HepG2 (cell line): ENCODE results near the gene SDR42E2. TPM values are rescaled to one million over a fixed set of nuclear protein-coding genes. Genes with fewer than 3 reads are reported as not detected.

Experiments
- ATF7 ChIP-seq, 2 experiments: fragments of 450-650 bp in 1 of 2; sonication (generic) in 1 of 2; formaldehyde crosslinking in 1 of 2; IDR thresholded peaks; 2 replicates each; pipeline versions ENCODE4 v1.4.0 to v1.6.1; 2016 to 2020; ENCODE audit warnings: antibody characterized with exemption in 1 of 2, mild to moderate bottlenecking in 1 of 2, missing genetic modification reagents in 1 of 2
- FOXA3 ChIP-seq: IDR thresholded peaks from 2 replicates; pipeline ENCODE4 v1.6.1; 2016; ENCODE audit warnings: missing genetic modification reagents, missing compliant biosample characterization
- PCBP2 ChIP-seq: fragments of 200-400 bp; formaldehyde crosslinking; optimal IDR thresholded peaks from 2 replicates; pipeline ENCODE3; 2018; ENCODE audit warnings: low read length, low read depth; ENCODE audit not compliant: poor library complexity, severe bottlenecking
- POLR2AphosphoS2 ChIP-seq: IDR thresholded peaks from 2 replicates; pipeline ENCODE4 v1.6.1; 2011; ENCODE audit warnings: low read depth, low read length, improper control_type of control experiment
- RAD51 ChIP-seq: fragments of 450-650 bp; IDR thresholded peaks from 2 replicates; pipeline ENCODE4 v1.6.1; 2016; ENCODE audit warnings: borderline replicate concordance
- RFX3 ChIP-seq: IDR thresholded peaks from 2 replicates; pipeline ENCODE4 v1.6.1; 2016; ENCODE audit warnings: missing biosample characterization, missing genetic modification reagents
- SOX6 ChIP-seq, 2 experiments: fragments of 450-650 bp in 1 of 2; sonication (generic) in 1 of 2; formaldehyde crosslinking in 1 of 2; IDR thresholded peaks; 2 replicates each; pipeline versions ENCODE4 v1.4.0 to v1.6.1; 2017 to 2020; ENCODE audit warnings: antibody characterized with exemption in 1 of 2, mild to moderate bottlenecking in 1 of 2, missing genetic modification reagents in 1 of 2
- STAG1 ChIP-seq: sonication (generic); formaldehyde crosslinking; IDR thresholded peaks from 2 replicates; pipeline ENCODE4 v1.4.0; 2020; ENCODE audit warnings: missing genetic modification reagents
- TFDP2 ChIP-seq: sonication (generic); formaldehyde crosslinking; IDR thresholded peaks from 2 replicates; pipeline ENCODE4 v1.4.0; 2020; ENCODE audit warnings: missing genetic modification reagents
- ZIK1 ChIP-seq: sonication (generic); formaldehyde crosslinking; IDR thresholded peaks from 2 replicates; pipeline ENCODE4 v1.5.0; 2020; ENCODE audit warnings: mild to moderate bottlenecking, low read depth, missing genetic modification reagents, borderline replicate concordance
- ZNF512 ChIP-seq: sonication (generic); formaldehyde crosslinking; IDR thresholded peaks from 2 replicates; pipeline ENCODE4 v1.4.0; 2020; ENCODE audit warnings: mild to moderate bottlenecking, missing genetic modification reagents
- ZNF513 ChIP-seq: sonication (generic); formaldehyde crosslinking; conservative IDR thresholded peaks from 2 replicates; pipeline ENCODE4 v1.5.0; 2020; ENCODE audit warnings: missing genetic modification reagents
- ZNF644 ChIP-seq: IDR thresholded peaks from 2 replicates; pipeline ENCODE4 v1.6.1; 2016; ENCODE audit warnings: low read depth
- polyA plus RNA-seq, 8 experiments: library from polyadenylated mRNA; depleted of rRNA in 3 of 8; stranded (reverse) in 7 of 8; unstranded in 1 of 8; fragments of >200 nt; fragmentation: Illumina TruSeq in 4 of 8; extraction: Trizol in 4 of 8; gene quantifications; 2 replicates each; pipeline versions ENCODE4 v1.2.1 to v1.2.3, GENCODE V29; 2011 to 2016; ENCODE audit warnings: low read depth in 4 of 8, missing spikeins in 1 of 8, mixed read lengths in 1 of 8; ENCODE audit not compliant: insufficient read depth in 1 of 8
- total RNA-seq, 5 experiments: library from RNA; depleted of rRNA; stranded (reverse); fragments of >200 nt; fragmentation: Illumina TruSeq; extraction: Trizol; gene quantifications; 2 replicates each; pipeline ENCODE4 v1.2.3, GENCODE V29; 2016; ENCODE audit warnings: low read depth in 1 of 5
- TF ChIP-seq, protein P1 (sequence below), 2 experiments: fragments of 450-650 bp in 1 of 2; sonication (generic) in 1 of 2; formaldehyde crosslinking in 1 of 2; IDR thresholded peaks; 2 replicates each; pipeline versions ENCODE4 v1.6.1 to v1.8.0; 2016 to 2022; ENCODE audit warnings: antibody characterized with exemption in 1 of 2, mild to moderate bottlenecking in 1 of 2, missing genetic modification reagents in 1 of 2

SDR42E2 gene
- total and polyA plus RNA-seq, 2 of the 13 experiments (the other 11 are each of a cell fraction or from before 2014, with no cell fraction given): 0.05 to 0.11 TPM

- TF ChIP-seq, protein P1, sequence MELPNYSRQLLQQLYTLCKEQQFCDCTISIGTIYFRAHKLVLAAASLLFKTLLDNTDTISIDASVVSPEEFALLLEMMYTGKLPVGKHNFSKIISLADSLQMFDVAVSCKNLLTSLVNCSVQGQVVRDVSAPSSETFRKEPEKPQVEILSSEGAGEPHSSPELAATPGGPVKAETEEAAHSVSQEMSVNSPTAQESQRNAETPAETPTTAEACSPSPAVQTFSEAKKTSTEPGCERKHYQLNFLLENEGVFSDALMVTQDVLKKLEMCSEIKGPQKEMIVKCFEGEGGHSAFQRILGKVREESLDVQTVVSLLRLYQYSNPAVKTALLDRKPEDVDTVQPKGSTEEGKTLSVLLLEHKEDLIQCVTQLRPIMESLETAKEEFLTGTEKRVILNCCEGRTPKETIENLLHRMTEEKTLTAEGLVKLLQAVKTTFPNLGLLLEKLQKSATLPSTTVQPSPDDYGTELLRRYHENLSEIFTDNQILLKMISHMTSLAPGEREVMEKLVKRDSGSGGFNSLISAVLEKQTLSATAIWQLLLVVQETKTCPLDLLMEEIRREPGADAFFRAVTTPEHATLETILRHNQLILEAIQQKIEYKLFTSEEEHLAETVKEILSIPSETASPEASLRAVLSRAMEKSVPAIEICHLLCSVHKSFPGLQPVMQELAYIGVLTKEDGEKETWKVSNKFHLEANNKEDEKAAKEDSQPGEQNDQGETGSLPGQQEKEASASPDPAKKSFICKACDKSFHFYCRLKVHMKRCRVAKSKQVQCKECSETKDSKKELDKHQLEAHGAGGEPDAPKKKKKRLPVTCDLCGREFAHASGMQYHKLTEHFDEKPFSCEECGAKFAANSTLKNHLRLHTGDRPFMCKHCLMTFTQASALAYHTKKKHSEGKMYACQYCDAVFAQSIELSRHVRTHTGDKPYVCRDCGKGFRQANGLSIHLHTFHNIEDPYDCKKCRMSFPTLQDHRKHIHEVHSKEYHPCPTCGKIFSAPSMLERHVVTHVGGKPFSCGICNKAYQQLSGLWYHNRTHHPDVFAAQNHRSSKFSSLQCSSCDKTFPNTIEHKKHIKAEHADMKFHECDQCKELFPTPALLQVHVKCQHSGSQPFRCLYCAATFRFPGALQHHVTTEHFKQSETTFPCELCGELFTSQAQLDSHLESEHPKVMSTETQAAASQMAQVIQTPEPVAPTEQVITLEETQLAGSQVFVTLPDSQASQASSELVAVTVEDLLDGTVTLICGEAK (IDR thresholded peaks at IDR 0.05): peak; percentile 34; the same call in 1 of the 2 replicates
- TF ChIP-seq, protein P1 (CRISPR knock-in tag; IDR thresholded peaks at IDR 0.05): no peak
- TF ChIP-seq ZNF513 (CRISPR knock-in tag) (no peak), FOXA3 (no peak), PCBP2 (no peak), ATF7 (IDR thresholded peaks at IDR 0.05) (peak; percentile 19; the same call in 1 of the 2 replicates), ATF7 (CRISPR knock-in tag; IDR thresholded peaks at IDR 0.05) (no peak), SOX6 (IDR thresholded peaks at IDR 0.05) (peak; percentile 92; the same call in 1 of the 2 replicates), SOX6 (CRISPR knock-in tag; IDR thresholded peaks at IDR 0.05) (no peak), RAD51 (peak; percentile 41; the same call in 1 of the 2 replicates), ZNF644 (CRISPR knock-in tag) (no peak), ZIK1 (CRISPR knock-in tag) (no peak), TFDP2 (CRISPR knock-in tag) (no peak), POLR2AphosphoS2 (no peak), STAG1 (CRISPR knock-in tag) (no peak), ZNF512 (peak; percentile 63; the same call in 1 of the 2 replicates), RFX3 (CRISPR knock-in tag) (no peak)
Observed at GRCh38 chr16:22116095-22116700, 46.1 kb upstream of the SDR42E2 start (continued).
